DMS 273 (cell line): ENCODE data around the gene EVA1A.

ENCODE experiments used
- DNase-seq: peaks from one replicate; lab custom pipeline; 2025; ENCODE audit not compliant: unreplicated experiment; lab: John Stamatoyannopoulos, UW

Gene EVA1A

DNA sequence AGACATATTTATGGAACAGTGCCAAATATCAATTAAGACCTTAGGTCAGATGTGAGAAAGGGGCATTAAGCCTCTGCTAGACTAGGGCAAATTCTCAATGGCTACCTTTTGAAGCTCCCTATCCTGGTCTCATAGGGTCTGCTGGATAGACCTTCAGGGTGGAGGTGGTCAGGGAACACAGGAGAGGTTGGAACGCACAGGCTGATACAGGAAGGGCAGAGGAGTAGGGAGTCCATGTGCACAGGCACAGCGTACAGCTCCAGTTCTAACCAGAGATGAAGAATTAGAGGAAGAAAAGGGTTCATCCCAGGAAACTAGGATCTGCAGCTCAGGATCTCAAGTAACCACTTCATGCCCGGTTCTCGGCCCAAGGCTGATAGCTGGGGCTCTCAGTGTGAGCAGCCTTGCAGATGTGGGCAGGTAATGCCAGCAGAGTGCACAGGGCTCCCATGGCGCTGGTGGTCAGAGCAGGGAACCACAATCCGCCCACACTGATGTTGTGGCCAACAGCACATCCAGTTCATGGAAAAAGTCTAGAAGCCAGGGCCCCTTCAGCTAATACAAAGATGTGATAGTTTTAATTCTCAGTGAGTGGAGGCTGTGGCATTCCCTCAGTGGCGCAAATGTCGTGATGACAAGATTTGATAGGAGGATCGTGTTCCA, 3.4 kb upstream of the EVA1A start:
- no peak for DNase-seq

DNA sequence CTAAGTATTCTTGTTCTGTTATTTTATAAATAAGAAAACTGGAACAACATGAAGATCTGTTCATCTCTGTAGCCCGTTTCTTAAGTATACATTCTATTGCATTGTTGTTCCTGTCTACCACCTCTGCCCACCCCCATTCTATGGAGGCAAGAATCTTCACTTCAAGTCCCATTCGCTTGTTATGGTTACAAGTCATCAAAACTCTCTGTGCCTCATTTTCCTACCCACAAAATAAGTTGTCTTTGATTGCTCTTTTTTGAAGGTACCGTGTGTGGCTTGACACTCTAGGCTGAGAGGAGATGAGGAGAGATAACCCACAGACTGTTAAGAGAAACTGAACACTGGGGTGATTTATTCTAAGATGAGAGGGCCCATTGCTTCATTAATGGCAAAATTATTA, 2.9 kb upstream of the EVA1A start:
- DNase-seq: no peak

DNA sequence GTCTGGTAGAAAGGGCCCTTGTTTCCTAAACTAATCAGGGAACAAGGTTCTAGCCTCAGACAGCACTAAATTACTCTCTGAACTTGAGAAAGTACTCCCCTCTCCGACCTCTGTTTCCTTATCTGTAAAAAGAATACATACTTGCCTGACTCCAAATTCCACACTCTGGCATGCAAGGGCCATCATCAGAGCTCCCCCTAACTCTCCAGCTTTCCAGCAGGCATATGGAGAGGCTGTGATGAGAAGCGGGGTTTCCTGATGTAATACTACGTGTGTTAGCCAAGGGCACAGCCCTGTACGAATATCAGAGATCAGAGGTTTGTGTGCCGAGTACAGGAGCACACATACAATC, 1.8 kb upstream of the EVA1A start:
- no peak for DNase-seq

DNA sequence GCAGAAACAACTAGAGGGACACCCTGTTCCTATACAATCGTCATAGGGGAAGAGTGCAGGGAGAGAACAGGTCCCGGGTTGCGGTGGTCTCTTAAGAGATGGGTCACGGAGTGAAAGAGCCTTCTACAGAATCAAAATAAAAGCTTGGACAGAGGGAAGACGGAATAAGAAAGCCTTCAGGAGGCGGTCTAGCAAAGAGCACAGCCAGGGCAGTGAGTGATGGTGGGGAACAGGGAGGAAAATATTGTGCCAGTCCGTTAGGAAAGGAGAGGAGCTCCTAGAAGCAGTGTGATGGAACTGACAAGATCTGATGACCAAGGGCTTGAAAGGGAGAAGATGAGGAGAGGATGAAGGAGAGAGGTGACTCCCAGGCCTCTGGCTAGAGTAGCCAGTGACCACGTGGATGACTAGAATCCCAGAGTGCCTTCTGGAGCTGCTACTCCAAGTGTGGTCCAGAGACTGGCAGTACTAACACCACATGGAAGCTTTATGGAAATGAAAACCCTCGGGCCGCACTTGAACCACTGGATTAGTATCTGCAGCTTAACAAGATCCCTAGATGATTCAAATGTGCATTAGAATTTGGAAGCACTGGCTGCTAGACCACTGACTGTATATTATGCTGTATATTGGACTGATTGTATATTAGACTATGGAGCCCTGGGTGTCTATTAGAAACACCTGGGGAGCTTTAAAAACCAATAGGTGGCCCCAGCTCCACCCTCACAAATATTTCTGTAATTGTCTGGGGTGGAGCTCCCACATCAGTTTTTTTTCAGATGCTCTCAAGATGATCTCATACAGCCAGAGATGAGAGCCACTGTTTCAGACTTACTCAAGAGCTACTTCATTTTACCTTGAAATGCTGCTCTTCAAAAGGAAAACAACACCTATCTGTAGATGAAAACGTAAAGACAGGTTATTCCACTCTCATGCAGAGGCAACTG, 1.1 kb upstream of the EVA1A start:
- no peak for DNase-seq

DNA sequence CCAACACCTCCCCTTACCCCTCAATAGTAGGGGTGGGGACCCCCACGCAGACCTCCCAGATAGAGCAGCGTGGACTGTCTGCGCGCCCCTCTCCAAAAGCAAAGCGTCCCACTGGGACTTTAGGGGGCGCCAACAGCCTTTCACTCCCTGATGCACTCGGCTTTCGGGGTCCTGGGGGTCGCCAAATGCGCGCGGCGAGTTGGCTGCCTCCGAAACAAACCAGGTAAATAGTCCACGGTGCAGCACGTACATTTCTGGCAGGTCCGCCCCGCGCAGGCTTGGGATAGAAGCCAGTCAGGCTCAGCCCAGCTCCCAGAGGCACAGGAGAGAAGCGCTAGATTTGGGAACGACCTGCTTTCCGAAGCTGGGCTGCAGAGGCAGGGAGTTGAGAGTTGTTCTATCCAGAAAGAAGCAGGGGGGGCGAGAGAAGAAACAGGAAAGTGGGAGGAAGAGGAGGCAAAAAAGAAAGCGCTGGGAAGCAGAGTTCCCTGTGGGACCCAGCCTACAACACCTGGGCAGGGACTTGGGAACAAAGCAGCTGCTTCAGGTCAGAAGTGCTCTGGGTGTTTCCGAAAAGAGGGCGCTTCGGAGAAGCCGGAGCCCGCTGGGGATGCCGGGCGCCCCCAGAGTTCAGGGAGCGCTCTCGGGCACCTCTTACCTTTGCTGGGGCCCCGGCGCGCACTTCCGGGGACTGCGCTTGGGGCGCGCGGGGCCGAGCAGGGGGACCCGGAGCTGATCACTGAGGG, 544 bp downstream of the EVA1A start:
- peak; percentile 45 for DNase-seq

DNA sequence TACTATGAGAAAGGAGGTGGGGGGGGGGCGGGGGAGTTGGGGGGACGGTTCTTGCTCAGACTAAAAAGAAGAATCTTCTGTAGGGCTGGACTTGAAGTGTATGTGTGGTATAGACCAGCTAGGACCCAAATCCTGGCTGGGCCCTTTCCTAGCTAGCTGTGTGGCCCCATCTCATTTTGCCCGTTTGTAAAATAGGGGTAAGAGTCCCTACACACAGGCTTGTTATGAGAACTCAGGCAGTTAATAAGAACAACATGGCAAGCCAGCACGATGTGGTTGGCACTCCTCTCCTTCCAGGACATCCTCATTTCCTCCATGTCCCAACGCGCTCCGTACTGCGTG, 1.1 kb downstream of the EVA1A start:
- no peak for DNase-seq

DNA sequence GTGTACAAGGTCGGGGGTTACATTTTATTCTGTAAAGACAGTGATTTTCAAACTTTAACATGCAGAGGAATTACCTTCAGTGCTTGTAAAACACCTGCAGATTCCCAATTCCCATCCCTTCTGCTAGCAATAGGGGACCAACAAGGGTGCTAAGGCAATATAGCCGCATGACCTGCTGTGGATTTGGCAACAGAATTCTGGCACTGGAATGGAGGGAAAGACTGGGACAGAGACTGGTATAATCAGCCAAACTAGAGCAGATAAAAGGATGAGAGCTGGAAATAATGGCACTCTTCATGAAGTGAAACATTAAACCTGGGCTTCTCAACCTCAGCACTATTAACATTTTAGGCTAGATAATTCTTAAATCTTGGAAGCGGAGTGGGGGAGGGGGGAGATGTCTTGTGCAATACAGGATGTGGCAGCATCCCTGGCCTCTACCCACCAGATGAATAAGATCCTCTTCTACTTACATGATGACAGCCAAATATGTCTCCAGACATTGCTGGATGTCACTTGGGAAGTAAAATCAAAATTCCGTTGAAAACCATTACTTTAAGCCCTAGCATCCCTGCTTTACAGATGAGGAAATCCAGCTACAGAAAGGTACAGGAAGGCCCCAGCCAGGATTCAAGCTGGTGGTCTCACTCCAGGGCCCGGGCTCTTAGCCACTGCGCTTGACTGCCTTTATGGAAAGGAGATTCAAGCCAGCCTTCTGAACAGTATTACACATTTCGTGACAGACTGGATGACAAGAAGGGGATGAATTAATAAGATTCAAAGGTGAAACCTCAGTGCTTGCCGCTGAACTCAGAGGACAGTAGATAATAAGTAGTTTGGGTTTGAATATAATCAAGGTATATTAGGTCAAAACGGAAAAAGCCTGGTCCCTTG, 1.7 kb downstream of the EVA1A start:
- no peak for DNase-seq

DNA sequence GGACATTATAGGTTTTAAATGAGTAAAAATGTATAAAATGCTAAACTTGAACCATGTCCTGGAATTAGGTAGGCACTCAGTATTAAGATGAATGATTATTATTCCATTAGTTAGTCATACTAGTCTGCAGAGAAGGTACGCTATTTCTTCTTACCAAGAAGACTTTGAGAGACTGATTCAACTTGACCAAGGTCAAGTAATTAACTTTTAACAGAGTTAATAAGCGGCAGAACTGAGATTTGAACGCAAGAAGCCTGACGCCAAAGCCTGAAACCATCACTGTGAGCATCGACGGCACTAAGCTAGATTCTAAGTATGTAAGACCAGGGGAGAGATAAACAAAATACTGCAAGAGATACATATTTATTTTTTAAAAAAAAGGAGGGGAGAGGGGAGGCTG, 2.6 kb downstream of the EVA1A start:
- no peak for DNase-seq

DNA sequence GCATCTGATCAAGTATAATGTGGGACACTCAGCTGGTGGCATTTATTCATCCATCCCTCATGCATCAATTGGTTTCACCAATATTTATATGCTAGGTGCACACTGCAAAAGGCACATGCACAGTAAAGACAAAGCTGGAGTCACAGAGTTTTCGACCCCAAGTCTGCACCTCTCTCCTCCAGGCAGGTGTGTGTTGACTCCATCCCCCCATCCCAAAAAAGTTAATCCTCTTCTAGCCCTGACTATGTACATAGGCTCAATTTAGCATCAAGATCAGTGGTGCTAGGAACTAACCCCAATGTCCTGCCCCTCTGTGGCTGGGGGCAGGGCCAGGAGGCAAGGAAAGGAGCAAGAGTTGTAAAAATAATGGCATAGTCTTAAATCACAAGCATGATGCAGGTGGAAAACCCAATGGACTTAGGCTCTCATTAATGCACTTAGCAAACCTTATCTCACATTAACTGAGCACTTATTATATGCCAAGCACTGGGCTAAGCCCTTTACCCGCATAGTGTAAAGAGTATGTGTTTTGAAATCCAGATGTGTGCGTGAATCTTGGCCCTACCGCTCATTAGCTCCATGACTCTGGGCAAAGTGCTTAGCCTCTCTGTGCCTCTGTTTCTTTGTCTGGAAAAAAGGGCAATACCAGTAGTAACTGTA, 3.1 kb downstream of the EVA1A start:
- no peak for DNase-seq

DNA sequence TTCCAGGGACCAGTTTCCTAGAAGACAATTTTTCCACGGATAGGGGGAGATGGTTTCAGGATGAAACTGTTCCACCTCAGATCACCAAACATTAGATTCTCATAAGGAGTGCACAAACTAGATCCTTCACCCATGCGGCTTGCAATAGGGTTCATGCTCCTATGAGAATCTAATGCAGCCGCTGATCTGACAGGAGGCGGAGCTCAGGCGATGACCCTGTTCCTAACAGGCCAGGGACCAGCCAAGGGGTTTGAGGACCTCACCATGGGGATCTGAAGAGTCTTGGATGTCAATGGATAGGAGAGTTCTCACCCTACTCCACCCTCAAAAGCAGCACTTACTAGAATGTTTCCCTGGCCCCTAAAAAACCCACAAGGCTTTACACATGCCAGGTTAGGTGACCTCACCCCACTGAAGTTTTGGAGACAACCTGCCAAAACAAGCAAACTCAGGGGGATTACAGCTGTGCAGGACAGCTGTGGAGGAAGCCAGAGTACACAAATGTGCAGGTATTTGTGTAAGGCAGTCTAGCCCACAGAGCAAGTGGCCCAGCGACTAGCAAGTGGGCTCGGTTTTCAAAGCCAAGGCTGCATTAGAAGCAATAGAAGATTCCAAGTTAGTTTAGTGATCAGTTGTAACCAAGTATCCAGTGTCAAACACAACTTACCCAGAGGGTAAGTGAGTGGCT, 3.9 kb downstream of the EVA1A start:
- DNase-seq: no peak

DNA sequence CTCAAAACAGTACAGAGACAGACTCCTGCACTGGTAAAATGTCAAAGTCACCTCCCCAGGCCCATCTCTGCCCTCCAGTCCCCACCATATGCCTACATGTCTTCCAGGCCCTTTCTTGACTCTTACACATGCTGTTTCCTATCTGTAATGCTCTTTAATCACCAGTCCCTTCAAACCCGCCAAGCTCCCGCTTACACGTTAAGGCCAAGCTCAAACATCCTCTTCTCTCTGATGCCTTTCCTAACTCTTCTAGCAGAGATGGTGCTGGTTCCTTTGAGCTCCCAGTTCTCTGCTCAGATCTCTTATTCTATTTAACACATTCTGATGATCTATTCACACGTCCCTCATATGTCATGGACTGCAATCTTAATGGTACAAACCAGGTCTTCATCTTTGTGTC, 5.0 kb downstream of the EVA1A start:
- no peak for DNase-seq

DNA sequence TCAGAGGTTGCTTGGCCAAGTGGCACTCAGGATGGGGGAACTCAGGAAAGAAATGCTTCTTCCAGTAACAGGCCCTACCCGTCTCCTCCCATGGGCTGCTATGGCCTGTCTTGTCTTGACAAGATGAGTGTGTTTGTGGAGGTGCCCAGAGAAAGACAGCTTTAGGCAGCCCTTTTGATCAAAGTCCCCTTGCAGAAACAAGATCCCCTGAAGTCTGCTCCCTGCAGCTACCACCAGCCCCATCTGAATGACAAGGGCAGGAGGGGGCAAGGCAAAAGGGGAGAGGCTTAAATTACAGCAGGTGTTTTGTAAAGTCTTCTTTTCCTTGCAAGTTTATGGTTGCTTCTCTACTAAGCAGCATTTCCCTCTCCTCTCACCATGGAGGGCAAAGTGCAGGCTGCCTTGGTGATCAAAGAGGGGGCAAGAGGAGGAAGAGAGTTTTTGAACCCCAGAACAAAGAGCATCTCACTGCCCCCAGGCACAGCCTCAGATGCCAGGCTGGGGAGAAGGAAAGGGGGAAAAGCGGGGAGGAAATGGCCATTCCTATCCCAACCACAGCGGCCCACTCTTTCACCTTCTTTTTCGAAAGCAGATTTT, 6.7 kb downstream of the EVA1A start:
- no peak for DNase-seq

DNA sequence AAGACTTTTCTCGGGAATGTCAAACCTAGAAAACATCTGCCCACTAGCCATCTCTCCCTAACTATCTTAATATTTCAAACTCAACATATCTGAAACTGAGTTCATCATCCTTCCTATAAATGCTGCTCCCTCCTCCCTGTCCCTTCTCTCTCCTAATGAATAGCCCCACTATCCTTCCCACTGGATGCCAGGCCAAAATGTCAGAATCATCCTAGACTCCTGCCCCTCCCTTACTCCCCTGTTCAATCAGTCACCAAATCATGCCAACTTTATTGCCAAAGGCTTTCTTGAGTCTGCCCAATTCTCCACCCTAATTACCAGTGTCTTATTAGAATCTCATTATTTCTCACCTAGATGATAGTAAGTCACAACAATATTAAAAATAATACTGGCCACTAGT, 8.5 kb downstream of the EVA1A start:
- no peak for DNase-seq

DNA sequence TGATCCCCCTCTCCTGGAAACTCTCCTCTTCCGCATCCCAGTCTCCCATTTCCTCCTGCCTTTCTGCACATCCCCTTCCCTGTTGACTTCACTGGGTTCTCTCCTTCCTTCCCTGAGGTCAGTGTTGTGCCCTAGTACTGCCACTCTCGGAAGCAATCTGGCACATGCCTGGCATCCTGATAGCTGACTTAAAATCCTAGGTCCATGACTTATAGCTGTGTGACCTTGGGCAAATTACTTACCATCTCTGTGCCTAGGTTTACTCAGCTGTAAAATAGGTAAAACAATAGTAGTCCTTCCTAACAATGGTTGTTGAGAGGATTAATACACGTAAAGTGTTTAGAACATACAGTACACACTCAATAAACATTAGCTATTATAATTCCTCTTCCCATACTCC, 9.3 kb downstream of the EVA1A start:
- DNase-seq: no peak

DNA sequence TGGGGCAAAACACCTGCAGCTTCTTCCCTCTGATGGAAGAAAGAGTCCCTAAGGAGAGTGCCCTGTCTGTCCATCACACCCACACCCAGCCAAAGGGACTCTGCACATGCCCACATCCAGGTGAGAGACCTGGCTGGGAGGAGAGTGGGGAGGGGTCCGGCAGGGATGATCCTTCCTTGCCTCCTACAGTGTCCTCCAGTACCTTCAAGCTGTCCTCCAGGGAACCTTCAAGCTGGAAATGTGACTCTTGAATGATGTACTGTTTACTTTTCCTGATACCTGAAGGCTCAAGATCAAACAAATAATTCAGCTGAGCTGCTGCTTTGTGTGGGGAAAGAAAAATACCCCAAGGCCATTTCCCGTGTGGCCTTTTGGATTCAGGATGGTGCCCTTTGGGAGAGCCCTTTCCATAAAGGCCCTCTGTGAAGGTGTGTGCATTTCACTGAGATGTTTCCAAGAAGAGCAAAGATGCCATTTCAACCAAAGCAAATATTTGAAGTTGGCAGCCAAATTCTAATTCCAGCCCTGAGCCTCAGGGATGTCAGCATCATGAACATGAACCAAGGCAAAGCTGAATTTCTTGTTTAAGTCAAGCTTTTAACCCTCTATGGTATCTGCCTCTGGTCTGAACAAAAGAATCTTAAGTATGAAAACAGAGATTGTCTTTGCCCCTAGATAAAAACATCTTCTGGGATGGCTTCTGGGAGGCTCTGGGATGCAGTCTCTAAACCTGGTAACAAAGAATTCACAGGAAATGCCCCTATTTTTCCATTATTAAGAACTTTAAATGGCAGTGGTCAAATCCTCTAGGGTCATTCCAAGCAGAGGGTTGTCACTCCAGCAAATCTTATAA, 11.1 kb downstream of the EVA1A start:
- no peak for DNase-seq

DNA sequence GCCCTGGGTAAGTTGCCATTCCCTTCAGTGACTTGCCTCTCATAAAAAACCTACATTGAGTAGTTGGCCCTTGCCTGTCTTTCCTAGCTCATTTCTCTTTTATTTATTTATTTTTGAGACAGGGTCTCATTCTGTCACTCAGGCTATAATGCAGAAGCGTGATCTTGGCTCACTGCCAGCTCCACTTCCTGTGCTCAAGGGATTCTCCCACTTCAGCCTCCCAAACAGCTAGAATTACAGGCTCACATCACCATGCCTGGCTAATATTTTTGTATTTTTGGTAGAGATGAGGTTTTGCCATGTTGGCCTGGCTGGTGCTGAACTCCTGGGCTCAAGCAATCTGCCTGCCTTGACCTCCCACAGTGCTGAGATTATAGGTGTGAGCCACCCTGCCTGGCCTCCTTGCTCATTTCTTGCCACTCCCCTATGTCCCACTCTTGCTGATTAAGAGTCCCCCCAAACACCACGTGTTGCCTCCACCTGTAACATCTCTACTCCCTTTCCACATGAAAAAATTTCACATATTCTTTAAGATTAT, 12.6 kb downstream of the EVA1A start:
- peak; percentile 6 for DNase-seq

DNA sequence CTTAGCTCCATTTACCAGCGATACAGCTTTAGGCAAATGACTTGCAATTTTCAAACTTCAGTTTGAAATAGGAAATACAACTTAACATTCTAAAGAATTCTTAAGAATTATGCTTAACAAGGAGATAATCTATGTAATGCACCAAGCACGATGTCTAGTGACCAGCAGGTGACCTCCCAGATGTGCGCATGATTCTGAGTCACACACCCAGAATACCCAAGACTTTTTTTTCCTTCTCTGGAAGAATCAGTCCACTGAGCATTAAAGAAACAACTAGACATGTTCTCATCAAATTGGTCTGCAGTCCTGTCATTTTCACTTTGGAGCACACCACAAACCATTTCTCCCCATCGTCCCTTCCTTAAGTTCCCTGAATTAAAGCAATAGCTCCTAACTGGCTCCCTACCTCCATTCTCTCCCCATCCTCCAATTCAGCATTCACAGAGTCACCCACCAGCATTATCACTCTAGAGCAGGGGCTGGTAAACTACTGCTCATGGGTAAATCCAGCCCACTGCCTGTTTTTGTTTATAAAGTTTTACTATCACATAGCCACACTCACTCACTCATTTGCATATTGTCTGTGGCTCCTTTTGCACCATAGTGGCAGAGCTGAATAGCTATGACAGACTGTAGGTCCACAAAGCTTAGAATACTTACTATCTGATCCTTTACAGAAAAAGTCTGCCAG, 13.2 kb downstream of the EVA1A start:
- DNase-seq: no peak

DNA sequence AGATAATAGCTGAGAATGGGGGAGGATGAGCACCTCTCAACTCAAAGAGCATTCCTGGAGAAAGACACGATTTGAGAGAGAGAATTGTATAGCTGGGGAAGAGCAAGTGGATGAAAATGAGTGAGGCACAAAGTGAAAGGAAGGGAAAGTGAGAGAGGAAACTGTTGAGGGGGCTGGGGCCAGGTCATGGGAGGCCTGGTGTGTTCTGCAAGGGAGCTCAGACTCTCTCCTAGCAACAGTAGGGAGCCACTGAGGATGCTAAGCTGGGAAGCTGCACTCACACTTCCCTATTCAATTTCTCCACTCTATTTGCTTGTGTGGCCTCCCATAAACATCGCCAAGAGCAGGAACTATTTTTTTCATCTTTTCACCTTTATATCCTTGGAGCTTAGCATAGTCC, 14.8 kb downstream of the EVA1A start:
- DNase-seq: no peak
